HG03060 (cell line): ENCODE measurements around the gene GPR65.
A peak's percentile ranks its signal among the peaks of the same experiment; 100 is the strongest.

ENCODE experiments used
- ATAC-seq: cut with Tn5 transposase; IDR thresholded peaks from one replicate; pipeline ENCODE4 v1.9.1; 2021; ENCODE audit warnings: low read depth, moderate number of reproducible peaks; ENCODE audit not compliant: unreplicated experiment

Gene GPR65

GRCh38 chr14:88005050-88005481, at the start of gene GPR65:
Gene GPR65, plus strand, starts transcription at chr14:88005135. Its CDS starts 5,713 bp downstream, at chr14:88010848.
- ATAC-seq = peak; percentile 56

- no peak for ATAC-seq
These were observed 49.4 kb upstream of the GPR65 start for GRCh38 chr14:87955501-87955900.

- no peak for ATAC-seq
These were observed 44.7 kb upstream of the GPR65 start for GRCh38 chr14:87960013-87960787.

DNA sequence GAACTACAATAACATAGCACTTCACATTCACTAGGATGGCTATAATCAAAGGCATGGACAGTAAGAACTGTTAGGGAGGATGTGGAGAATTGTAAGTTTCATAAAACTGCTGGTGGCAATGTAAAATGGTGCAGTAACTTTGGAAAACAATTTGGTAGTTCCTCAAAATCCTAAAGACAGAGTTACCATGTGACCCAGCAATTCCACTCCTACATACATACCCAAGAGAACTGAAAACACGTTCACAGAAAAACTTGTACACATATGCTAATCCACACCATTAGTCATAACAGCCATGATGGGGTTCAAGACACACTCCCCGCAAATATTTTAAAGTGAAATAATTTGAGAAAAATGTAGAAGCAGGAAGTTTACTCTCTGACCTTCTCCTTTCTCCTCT, 43.7 kb upstream of the GPR65 start:
- ATAC-seq = no peak

- no peak for ATAC-seq
These were observed 38.1 kb upstream of the GPR65 start for GRCh38 chr14:87966816-87967215.

- no peak for ATAC-seq
These were observed 37.4 kb upstream of the GPR65 start for GRCh38 chr14:87967496-87967895.

- no peak for ATAC-seq
These were observed 33.9 kb upstream of the GPR65 start for GRCh38 chr14:87971010-87971409.

DNA sequence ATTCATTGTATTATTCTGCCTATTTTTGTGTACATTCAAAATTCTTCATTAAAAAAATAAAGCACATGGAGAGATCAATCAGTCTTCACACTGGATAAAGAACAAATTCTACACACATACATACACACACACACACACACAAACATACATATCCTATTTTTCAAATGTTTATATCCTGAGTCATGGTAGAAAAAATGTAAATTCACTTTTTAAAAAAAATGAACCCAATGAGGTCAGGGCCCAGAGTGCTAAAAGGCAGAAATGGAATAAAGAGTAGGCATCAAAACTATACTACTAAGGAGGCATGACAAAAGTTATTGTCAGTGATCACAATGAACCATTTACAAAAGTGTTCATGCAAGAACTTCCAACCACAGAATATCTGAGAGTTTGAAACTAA, 29.3 kb upstream of the GPR65 start:
- ATAC-seq = no peak

GRCh38 chr14:87979689-87980088, 25.2 kb upstream of the GPR65 start:
- no peak for ATAC-seq

GRCh38 chr14:87989221-87989955, 15.5 kb upstream of the GPR65 start:
- no peak for ATAC-seq

DNA sequence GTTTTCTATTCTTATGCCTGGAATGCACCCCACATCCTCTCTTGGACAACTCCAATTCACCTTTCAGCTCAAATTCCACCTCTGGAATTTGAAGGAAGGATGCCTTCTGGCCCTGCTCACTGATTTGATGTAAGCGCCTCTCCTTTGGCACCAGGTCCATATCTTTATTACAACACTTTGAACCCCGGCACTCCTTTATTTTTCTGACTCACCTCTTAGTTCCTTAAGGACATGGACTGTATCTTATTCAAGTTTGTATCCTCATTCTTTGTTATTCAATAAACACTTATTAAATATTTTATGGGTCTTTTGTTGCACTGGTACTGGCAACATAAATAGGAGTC, 15.0 kb upstream of the GPR65 start:
- ATAC-seq = no peak

GRCh38 chr14:87990682-87991081, 14.3 kb upstream of the GPR65 start:
- ATAC-seq = no peak

- ATAC-seq = no peak
These were observed 12.6 kb upstream of the GPR65 start for GRCh38 chr14:87992346-87992717.

- peak; percentile 77 for ATAC-seq
These were observed 12.0 kb upstream of the GPR65 start, which contains the start of gene GALC for GRCh38 chr14:87992718-87993628. Gene GALC, minus strand, starts transcription at chr14:87993182. Its CDS starts 18 bp downstream, at chr14:87993164.

GRCh38 chr14:87994974-87995373, 10.0 kb upstream of the GPR65 start:
- peak; percentile 30 for ATAC-seq

DNA sequence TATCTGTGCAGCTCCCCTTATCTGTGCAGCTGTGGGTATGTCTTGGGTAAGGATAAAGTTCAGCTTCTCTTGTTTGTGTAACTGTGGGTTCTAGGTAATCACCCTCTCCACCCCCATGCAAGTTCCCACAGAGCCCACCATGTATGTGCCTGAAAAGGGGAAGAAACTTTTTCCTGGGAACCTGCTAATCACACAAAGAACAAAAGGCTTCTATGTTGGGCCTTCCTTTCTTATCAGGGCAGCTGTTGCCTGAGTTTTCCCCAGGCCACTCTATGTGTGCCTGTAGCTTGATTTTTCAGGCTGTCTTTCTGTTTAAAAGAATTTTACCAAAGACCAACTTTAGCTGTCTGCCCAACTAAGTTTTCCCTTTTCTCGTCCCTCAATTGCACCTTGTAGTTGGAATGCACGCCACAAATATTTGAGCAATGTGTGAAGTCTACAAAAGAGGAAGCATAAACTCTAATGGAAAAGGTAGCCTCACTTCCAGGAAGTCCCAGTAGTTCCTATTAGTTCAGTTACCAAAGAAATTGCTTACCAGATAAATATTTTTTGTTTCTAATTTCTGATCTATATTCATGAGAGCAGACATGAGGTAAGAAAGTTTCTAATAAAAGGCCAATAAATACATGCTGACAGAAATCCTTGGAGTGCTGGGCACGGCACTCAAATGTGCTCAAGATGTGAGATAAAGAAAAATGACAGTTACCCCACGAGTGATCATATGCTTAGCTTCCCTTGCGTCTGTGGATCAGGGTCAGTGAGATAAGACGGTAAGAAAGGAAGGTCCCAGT, 9.2 kb upstream of the GPR65 start:
- peak; percentile 1 for ATAC-seq

- no peak for ATAC-seq
These were observed 8.7 kb upstream of the GPR65 start for GRCh38 chr14:87996291-87996592.

- ATAC-seq = no peak
These were observed 6.5 kb upstream of the GPR65 start for GRCh38 chr14:87998482-87998881.

- no peak for ATAC-seq
These were observed 5.7 kb upstream of the GPR65 start for GRCh38 chr14:87999277-87999676.

DNA sequence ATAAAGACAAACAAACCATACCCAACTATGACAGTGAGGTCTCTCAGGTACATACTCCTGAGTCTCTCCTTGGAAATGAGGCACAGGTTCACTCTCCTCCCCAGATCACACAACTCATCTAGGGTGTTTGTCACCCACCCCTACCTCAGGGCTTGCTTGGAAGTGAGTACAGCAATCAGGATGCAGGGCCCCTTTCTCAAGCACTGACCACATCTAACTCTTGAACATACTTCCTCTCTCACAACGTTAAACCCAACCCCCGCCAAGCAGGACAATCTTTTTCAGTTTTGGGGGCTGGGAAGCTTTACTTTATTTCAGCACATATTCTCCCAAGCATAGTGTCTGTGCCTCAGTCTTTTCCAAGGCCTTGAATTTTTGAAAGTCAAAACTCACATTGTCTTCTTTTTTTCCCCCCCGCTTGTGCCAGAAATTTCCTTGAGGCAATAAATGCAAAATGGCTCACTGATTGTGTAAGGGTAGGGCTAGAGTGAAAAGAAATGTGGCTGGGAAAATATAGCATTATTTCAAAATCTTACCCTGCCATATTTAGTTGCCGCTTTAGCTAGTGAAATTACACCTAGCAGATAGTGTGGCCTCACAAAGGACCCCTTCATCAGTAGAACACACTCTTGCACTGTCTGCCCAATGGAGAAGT, 2.4 kb upstream of the GPR65 start:
- ATAC-seq = no peak
